GM18868 (cell line): ENCODE results near the gene MAPK8IP3.
"Not testable (repeated sequence)": the region's sequence is repeated elsewhere in the genome, so short reads cannot be mapped to it uniquely, and the experiment has no call there.

Experiments used
- ATAC-seq: cut with Tn5 transposase; IDR thresholded peaks from one replicate; pipeline ENCODE4 v1.9.1; 2021; ENCODE audit warnings: mild to moderate bottlenecking, moderate library complexity; ENCODE audit not compliant: unreplicated experiment

The MAPK8IP3 gene

DNA sequence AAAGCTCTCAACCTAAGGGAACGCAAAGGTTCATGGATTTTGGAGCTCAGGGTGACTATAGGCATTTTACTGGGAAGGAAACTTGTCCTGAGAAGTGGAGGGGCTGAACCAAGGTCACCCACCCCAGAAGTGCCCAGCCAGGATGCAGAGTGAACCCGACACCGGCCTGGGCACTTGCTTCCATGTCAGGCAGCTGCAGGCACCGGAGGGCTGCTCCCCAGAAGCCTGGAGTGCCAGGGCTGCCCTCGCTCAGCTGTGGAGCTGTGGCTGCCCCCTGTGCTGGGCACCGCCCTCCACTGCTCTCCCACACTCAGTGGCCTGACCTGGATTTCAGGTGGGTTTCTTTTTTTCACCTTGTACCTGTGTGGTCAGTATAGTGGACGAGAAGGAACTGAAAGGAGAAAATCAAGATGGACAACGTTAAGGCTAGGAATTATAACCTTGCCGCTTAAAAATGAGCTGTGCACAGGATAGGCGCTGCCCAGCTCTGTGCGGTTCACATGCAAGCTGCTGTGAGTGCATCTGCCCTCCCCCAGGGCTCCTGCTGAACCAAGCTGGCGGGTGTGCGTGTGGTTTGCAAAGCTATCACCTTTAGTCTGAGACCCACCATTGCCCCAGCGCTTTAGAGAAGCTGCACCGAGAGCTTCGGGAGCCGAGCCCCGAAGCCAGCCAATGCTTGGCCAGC is 2.2 kb downstream of the MAPK8IP3 start:
- ATAC-seq: no peak

GRCh38 chr16:1708768-1709180 is 2.8 kb downstream of the MAPK8IP3 start:
- no peak for ATAC-seq

GRCh38 chr16:1709356-1709755 is 3.4 kb downstream of the MAPK8IP3 start:
- no peak for ATAC-seq

DNA sequence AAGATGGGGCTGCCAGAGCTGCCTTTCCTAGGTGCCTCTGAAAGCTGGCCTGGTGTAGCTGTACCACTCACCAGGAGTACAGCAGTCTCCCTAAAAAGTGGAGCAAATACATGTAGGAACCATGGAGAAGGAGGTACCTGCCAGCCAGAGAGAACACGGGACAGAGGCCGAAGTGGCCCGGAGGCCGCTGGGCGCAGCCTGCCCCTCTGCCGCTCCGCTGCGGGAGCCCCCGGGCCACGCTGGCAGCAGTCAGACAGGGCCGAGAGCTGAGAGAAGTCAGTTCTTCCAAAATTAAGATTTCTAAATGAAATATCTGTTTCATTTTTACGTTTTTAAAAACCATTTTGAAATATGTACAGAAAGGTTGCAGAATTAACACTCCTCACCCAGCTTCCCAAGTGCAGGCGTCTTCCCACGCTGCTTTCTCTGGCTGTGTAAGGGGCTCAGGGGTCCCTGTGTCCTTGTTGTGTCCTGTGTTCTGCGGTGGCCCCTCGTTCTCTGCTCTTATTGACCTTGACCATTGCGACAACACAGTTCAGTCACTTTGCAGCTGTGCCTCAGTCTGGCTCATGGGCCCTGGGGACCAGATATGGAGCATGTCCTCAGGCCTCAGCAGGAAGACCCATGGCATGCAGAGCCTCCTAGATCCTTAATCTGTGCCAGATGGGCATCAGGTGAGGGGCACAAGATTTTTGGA is 5.0 kb downstream of the MAPK8IP3 start:
- ATAC-seq: no peak

- ATAC-seq: no peak
These were observed 6.8 kb downstream of the MAPK8IP3 start for GRCh38 chr16:1712791-1713261.

- no peak for ATAC-seq
These were observed 7.3 kb downstream of the MAPK8IP3 start for GRCh38 chr16:1713331-1713730.

DNA sequence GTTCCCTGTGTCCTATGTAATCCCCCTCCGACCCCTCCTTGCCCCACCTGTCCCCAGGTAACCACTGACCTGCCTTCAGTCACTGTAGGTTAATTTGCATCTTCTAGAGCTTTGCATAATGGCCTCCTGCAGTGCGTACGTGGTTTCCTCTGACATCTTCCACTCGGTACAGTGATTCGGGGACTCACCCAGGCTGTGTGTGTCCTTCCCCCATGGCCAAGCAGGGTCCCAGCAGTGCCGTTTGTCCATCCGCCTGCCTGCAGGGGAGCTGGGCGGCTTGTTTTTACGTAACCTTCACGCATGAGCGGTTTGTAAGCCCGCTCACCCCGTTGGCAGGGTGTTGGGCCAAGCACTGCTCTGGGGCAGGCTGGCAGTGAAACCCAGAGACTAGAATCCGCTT is 7.9 kb downstream of the MAPK8IP3 start:
- ATAC-seq: no peak

DNA sequence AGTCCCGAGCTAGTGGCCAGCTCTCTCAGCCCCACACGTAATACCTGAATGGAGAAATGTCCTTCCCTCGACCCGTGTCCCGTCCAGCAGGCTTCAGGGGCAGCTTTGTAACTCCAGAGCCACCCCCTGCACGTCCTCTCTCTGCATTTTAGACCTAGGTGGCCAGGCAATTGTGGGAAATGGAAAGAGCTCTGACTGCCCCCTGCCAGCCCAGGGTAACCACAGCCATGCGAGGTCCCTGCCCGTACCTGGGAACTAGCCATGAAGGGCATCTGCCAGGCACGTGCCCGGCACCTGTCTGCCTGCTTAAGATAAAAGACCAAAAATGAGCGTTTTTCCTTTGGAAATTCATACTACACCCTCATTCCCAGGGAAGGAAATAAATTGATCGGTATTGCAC is 9.2 kb downstream of the MAPK8IP3 start:
- ATAC-seq: no peak

DNA sequence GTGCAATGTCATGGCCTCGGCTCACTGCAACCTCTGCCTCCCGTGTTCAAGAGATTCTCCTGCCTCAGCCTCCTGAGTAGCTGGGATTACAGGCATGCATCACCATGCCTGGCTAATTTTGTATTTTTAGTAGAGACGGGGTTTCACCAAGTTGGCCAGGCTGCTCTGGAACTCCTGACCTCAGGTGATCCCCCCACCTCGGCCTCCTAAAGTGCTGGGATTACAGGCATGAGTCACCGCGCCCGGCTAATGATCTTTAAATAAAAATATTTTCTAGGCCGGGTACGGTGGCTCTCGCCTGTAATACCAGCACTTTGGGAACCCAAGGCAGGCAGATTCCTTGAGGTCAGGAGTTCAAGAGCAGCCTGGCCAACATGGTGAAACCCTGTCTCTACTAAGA is 12.2 kb downstream of the MAPK8IP3 start:
- not testable (repeated sequence) for ATAC-seq

GRCh38 chr16:1719559-1720229 is 13.7 kb downstream of the MAPK8IP3 start:
- not testable (repeated sequence) for ATAC-seq

DNA sequence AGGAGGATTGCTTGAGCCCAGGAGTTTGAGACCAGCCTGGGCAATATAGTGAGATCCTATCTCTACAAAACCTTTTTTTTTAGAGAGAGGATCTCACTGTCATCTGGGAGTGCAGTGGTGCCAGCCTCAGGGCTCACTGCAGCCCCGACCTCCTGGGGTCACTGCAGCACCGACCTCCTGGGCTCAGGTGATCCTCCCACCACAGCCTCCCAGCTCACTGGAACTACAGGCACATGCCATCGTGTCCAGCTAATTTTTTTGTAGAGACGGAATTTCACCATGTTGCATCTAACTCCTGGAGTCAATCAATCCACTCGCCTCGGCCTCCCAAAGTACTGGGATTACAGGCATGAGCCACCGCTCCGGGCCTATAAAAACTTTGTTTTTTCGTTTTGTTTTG is 15.4 kb downstream of the MAPK8IP3 start:
- no peak for ATAC-seq

GRCh38 chr16:1723450-1724147 is 17.6 kb downstream of the MAPK8IP3 start:
- ATAC-seq: no peak

- ATAC-seq: no peak
These were observed 18.5 kb downstream of the MAPK8IP3 start for GRCh38 chr16:1724491-1724890.

- ATAC-seq: no peak
These were observed 20.9 kb downstream of the MAPK8IP3 start for GRCh38 chr16:1726661-1727502.

GRCh38 chr16:1727651-1728624 is 21.9 kb downstream of the MAPK8IP3 start:
- no peak for ATAC-seq

- ATAC-seq: no peak
These were observed 23.0 kb downstream of the MAPK8IP3 start for GRCh38 chr16:1729026-1729425.

DNA sequence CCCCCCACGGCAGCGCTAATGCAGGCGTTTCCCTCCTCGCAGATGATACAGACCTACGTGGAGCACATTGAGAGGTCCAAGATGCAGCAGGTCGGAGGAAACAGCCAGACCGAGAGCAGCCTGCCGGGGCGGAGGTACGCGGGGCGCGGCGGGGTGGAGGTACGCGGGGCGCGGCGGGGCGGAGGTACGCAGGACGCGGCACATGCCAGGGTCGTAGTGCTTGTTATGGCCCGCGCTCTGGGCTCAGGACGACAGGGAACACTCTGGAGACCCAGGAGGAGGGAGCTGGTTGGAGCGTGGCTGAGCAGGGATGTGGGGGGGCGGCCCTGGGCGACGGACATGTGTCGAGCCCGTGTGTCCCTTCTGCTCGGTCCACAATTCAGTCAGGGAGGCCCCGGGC is 23.4 kb downstream of the MAPK8IP3 start:
- ATAC-seq: no peak

DNA sequence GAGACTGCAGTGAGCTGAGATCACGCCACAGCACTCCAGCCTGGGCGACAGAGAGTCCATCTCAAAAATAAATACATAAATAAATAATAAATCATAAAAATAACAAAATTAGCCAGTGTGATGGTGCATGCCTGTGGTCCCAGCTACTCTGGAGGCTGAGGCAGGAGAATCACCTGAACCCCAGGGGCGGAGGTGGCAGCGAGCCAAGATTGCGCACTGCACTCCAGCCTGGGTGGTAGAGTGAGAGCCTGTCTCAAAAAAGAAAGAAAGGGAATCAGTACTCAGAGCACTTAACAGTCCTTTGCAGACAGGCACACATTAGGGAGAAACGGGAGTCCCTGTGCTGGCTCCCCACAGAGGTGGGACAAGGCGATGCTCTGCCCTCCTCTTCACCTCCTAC is 25.1 kb downstream of the MAPK8IP3 start:
- no peak for ATAC-seq

- no peak for ATAC-seq
These were observed 25.6 kb downstream of the MAPK8IP3 start for GRCh38 chr16:1731603-1732002.
